Gastroesophageal sphincter (tissue), 3 donors: ENCODE results near the gene OLFML2A.

Source experiments
- EP300 ChIP-seq: sonication (generic); formaldehyde crosslinking; IDR thresholded peaks from one replicate; pipeline ENCODE4 v1.6.1; 2017; ENCODE audit warnings: antibody characterized with exemption, mild to moderate bottlenecking
- POLR2A ChIP-seq, 2 donors: fragments of 450-650 bp; IDR thresholded peaks; one replicate each; pipeline ENCODE4 v1.6.1; 2017; ENCODE audit warnings: antibody characterized with exemption in 2 of 2, mild to moderate bottlenecking in 2 of 2, moderate library complexity in 1 of 2
- POLR2AphosphoS5 ChIP-seq: sonication (generic); formaldehyde crosslinking; IDR thresholded peaks from one replicate; pipeline ENCODE4 v1.6.1; 2017; ENCODE audit warnings: antibody characterized with exemption
- TF ChIP-seq, protein P1 (sequence below), 4 experiments: fragments of 200-600 bp in 2 of 4; fragments of 450-650 bp in 2 of 4; sonication (generic) in 1 of 4; IDR thresholded peaks; one replicate each; pipeline ENCODE4 v1.5.1; 2017 to 2019; ENCODE audit warnings: antibody characterized with exemption in 4 of 4, mild to moderate bottlenecking in 2 of 4, moderate library complexity in 2 of 4

DNA sequence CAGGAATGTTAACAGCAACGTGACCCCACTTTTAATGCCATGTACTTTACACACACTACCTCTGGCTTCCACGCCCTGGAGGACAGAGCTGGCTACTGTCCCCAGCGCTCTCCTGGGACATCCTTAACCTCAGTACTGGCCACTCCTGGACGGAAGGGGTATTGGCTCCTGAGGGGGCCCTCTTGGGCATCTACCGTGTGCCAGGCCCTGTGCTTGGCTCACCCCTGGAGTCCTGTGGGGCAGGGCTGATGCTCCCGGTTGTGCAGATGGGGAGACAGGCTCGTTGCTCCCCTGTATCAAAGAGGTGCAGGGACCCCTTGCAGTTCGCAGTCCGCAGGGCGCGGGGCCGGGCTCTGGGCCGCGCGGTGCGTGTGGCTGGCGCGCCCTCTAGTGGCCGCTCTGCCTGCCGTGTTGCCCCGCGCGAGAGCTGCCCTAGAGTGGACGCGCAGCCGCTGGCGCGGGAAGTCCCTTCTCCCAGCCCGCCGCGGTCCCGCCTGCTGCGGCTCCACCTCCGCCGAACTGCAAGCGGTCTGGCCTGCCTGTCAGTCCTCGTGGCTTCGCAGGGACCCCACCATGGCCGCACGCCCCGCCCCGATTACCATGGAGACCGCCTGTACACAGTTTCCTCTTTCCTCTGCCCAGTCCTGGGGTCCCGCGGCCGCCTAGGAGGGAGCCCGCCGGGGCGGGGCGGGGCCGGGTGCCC lies 76.0 kb downstream of the OLFML2A start, which contains the start of gene WDR38:
- TF ChIP-seq, protein P1, sequence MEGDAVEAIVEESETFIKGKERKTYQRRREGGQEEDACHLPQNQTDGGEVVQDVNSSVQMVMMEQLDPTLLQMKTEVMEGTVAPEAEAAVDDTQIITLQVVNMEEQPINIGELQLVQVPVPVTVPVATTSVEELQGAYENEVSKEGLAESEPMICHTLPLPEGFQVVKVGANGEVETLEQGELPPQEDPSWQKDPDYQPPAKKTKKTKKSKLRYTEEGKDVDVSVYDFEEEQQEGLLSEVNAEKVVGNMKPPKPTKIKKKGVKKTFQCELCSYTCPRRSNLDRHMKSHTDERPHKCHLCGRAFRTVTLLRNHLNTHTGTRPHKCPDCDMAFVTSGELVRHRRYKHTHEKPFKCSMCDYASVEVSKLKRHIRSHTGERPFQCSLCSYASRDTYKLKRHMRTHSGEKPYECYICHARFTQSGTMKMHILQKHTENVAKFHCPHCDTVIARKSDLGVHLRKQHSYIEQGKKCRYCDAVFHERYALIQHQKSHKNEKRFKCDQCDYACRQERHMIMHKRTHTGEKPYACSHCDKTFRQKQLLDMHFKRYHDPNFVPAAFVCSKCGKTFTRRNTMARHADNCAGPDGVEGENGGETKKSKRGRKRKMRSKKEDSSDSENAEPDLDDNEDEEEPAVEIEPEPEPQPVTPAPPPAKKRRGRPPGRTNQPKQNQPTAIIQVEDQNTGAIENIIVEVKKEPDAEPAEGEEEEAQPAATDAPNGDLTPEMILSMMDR (IDR thresholded peaks at IDR 0.05): peak in 3 of 4 experiments; percentile 96 to 98 (median 98)
- TF ChIP-seq POLR2AphosphoS5 (no peak), EP300 (no peak), POLR2A (IDR thresholded peaks at IDR 0.05) (no peak)
